Measurements from ENCODE around the gene MR1.

MR1 gene

GRCh38 chr1:181089017-181089675 is 55.4 kb downstream of the MR1 start:
- DNase-seq (ENCODE audit: extremely low spot score, insufficient read length, low read depth) (no peak), FAIRE-seq (no peak)

- peak; percentile 90 for FAIRE-seq
Observed at GRCh38 chr1:181089676-181090544, 56.1 kb downstream of the MR1 start.

GRCh38 chr1:181090641-181091126 is 56.9 kb downstream of the MR1 start:
- peak; percentile 66 for FAIRE-seq

More at GRCh38 chr1:181089676-181090544, 56.1 kb downstream of the MR1 start:
- DNase-seq (ENCODE audit: extremely low spot score, insufficient read length, low read depth) = no peak

GRCh38 chr1:181091309-181092040 is 57.7 kb downstream of the MR1 start:
- no peak for DNase-seq (ENCODE audit: extremely low spot score, insufficient read length, low read depth)
- no peak for FAIRE-seq

More at GRCh38 chr1:181090641-181091126, 56.9 kb downstream of the MR1 start:
- no peak for DNase-seq (ENCODE audit: extremely low spot score, insufficient read length, low read depth)

- DNase-seq (ENCODE audit: extremely low spot score, insufficient read length, low read depth) = no peak
- FAIRE-seq = no peak
Observed at GRCh38 chr1:181092056-181092455, 58.3 kb downstream of the MR1 start.

- DNase-seq (ENCODE audit: extremely low spot score, insufficient read length, low read depth) (no peak), FAIRE-seq (no peak)
Observed at GRCh38 chr1:181092883-181093458, 59.2 kb downstream of the MR1 start.

- no peak for FAIRE-seq
- DNase-seq (ENCODE audit: extremely low spot score, insufficient read length, low read depth) = no peak
Observed at GRCh38 chr1:181094416-181095212, 60.8 kb downstream of the MR1 start.

- DNase-seq (ENCODE audit: extremely low spot score, insufficient read length, low read depth) (no peak), FAIRE-seq (no peak)
Observed at GRCh38 chr1:181095260-181095659, 61.5 kb downstream of the MR1 start.

- FAIRE-seq = no peak
- no peak for DNase-seq (ENCODE audit: extremely low spot score, insufficient read length, low read depth)
Observed at GRCh38 chr1:181095763-181096184, 62.0 kb downstream of the MR1 start.

- FAIRE-seq = no peak
- DNase-seq (ENCODE audit: extremely low spot score, insufficient read length, low read depth) = no peak
Observed at GRCh38 chr1:181097242-181097641, 63.5 kb downstream of the MR1 start.

GRCh38 chr1:181099152-181100014 is 65.6 kb downstream of the MR1 start:
- FAIRE-seq (peak; percentile 92), DNase-seq (ENCODE audit: extremely low spot score, insufficient read length, low read depth) (no peak)

- DNase-seq (ENCODE audit: extremely low spot score, insufficient read length, low read depth) = no peak
- no peak for FAIRE-seq
Observed at GRCh38 chr1:181100015-181100905, 66.5 kb downstream of the MR1 start.

- DNase-seq (ENCODE audit: extremely low spot score, insufficient read length, low read depth) (no peak), FAIRE-seq (no peak)
Observed at GRCh38 chr1:181100934-181101333, 67.2 kb downstream of the MR1 start.

- FAIRE-seq = peak; percentile 9
- no peak for DNase-seq (ENCODE audit: extremely low spot score, insufficient read length, low read depth)
Observed at GRCh38 chr1:181101581-181102226, 67.9 kb downstream of the MR1 start.

GRCh38 chr1:181102841-181103240 is 69.1 kb downstream of the MR1 start:
- no peak for DNase-seq (ENCODE audit: extremely low spot score, insufficient read length, low read depth)
- no peak for FAIRE-seq

GRCh38 chr1:181103399-181103798 is 69.6 kb downstream of the MR1 start:
- DNase-seq (ENCODE audit: extremely low spot score, insufficient read length, low read depth) (no peak), FAIRE-seq (no peak)
